ENCODE results near the gene RUNX2.
"Not testable (repeated sequence)": the region's sequence is repeated elsewhere in the genome, so short reads cannot be mapped to it uniquely, and the experiment has no call there.

The RUNX2 gene

DNA sequence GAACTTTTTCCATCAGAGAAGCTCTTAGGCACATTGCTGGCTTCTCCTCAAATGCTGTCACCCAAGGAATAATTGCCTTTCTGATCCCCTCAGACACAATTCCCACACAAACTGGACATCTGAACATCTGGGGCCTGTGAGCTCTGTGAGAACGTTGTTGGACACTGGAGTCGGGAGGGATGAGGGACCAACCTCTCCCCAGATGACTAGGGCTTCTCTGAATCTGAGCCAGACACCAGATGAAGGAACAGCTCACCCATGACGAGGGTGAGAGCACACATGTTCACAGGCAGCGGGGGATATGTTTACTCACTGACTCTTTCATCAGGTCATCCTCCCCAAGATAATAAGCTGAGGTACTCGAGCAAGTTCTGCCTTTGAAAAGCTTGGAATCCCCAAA, 333.5 kb downstream of the RUNX2 start:
- in situ Hi-C loops (cut with MboI; ENCODE audit: low sequenced_read_pairs), result no loop called here

DNA sequence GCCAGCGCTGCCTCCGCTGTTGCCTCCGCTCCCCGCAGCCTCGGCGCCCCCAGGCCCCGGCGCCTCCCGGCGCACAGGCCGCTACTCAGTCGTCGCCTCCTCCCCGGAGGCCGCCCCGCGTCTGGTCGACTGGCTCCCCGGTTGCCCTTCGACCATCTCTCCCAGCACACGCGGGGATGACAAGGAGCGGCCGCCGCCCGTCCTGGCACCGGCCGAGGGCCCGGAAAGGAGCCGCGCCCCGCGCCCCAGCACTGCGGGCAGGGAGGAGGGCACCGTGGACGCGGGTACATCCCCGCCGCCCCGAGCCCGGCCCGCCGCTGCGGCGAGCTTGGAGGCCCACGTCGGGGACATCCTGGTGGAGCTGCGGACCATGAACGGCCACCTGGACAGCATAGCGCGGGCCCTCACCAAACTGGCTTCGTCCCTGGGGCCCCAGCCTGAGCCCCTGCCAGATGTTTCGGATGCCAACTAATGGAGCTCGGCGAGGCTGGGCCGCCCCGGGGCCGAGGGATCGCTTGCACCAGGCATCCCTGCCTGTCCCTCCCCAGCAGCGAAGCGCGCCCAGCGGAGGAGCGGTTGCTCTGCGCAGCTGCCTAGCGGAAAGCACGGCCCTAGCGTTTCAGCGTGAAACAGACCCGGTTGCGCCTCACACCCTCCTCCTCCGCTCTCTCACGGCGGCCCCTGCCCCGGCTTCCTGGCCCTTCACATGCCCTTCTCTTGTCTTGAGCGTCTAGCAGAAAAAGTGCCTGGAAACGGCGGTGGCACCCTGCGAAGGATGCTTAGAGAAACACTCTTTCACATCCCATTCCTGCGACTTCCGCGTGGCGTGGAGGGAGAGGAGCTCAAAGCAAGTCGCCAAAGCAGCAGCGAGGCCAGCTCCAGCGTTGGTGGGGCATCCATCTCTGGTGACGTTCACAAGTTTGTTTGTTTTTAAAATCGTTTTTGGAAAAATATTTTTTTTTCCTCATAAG, 335.4 kb downstream of the RUNX2 start:
- in situ Hi-C loops (cut with MboI; ENCODE audit: low sequenced_read_pairs), result no loop called here

DNA sequence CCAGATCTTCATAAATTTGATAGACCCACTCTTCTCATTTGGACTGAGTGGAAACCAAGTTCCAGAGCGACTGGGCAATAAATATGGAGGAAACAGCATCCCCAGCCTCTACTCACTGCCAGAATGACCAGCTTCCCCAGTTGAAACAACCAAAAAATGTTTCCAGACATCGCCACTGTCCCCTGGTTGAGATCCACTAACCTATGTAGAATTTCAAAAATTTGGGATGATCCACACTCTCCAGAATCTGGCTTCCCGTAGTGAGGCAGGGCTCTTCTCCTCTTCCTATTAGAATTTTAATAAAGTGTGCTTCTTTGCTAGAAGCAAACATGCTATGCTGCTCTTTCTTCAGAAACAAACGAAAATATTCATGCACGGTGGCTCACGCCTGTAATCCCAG, 336.6 kb downstream of the RUNX2 start:
- in situ Hi-C loops (cut with MboI; ENCODE audit: low sequenced_read_pairs), result no loop called here

DNA sequence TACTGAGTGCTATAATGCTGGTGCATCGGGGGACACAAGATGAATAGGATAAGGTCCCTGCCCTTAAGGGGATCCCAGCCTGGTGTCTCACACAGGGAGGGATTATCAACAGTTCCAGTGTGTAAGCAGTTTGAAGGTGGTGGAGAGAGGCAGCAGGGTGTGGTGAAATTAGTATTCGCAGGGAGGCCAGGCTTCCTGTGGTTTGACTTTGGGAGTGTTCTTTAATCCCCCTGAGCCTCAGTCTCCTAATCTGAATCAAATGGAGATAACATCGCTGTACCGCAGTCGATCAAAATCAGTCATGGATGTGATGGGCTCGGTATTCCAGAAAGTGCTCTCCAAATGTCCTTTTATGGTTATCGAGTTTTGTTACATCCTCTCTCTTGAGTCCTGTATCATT, 337.7 kb downstream of the RUNX2 start:
- in situ Hi-C loops (cut with MboI; ENCODE audit: low sequenced_read_pairs), result no loop called here

DNA sequence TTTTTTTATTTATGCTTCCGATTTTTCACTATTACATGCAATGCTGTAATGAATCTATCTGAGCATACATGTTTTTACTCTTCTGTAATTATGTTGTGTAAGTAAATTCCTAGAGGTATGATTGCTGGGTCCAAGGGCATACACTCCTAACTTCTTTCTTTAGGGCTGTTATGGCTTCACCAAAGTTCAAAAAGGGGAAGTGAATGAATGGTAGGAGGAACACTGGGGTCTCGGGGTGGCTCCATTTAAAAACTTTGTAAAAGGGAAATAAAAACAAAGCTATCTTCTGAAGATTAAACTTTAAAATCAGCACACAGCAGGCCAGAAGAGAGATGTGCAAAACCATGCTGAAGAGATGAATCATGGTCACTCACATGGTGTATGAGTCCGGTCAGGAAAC, 338.7 kb downstream of the RUNX2 start:
- in situ Hi-C loops (cut with MboI; ENCODE audit: low sequenced_read_pairs), result no loop called here

DNA sequence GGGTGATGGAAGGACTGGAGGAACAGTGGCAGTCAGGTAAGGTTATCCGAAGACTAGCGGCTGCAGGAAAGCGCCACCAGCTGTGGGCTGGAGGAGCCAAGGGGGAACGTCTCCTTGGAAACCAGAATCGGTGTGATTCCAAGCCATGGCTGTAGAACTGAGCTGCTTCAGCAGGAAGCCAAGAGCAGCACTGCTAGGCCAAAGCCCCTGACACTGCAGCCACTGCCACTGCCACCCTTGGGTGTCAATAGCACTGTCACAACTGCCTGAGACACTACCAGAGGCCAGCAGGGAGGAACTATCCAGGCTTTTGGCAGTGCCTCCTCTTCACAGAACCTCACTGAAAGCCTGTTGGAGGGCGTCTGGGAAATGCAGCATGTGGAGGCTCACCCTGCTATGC, 339.2 kb downstream of the RUNX2 start:
- in situ Hi-C loops (cut with MboI; ENCODE audit: low sequenced_read_pairs), result no loop called here

DNA sequence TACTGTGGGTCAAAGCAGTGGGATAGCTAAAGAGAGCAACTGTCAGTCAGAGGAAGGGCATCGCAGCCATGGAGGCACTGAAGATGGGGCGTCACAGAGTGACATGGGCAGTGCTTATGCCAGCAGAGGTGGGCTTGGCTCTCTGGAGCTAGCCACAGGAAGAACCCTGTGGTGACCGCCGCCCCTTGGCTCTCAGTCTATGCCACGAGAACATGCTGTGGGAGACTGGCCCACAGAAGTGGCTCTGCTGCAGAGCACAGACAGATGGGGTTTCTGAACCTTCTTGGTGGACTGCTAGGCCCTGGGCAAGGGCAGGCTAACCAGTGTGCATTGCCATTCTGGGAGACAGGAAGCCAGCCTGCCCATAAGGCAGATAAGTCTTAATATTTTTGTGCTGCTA, 339.6 kb downstream of the RUNX2 start:
- in situ Hi-C loops (cut with MboI; ENCODE audit: low sequenced_read_pairs), result no loop called here

DNA sequence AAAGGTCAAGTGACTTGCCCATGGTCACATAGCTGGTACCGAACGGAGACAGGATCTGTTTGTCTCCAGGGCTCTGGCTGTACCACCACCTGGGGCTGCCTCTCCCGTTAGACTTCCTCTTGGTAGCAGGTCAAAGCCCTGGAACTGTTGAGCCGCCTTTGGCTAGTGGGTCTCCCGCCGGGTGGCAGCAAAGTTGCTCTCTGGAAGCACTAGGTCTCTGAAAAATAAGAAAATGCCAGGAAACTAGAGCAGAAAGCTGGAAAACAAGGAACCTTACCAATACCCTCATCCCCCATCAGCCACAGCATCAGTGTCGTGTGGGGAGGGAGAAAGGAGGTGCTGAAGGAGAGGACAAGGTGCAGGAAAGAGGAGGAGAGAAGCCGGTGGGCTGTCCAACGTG, 340.6 kb downstream of the RUNX2 start:
- in situ Hi-C loops (cut with MboI; ENCODE audit: low sequenced_read_pairs), result no loop called here

DNA sequence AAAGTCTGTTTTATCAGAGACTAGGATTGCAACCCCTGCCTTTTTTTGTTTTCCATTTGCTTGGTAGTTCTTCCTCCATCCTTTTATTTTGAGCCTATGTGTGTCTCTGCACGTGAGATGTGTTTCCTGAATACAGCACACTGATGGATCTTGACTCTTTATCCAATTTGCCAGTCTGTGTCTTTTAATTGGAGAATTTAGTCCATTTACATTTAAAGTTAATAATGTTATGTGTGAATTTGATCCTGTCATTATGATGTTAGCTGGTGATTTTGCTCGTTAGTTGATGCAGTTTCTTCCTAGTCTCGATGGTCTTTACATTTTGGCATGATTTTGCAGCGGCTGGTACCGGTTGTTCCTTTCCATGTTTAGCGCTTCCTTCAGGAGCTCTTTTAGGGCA, 345.0 kb downstream of the RUNX2 start:
- in situ Hi-C loops (cut with MboI; ENCODE audit: low sequenced_read_pairs), result not testable (repeated sequence)

DNA sequence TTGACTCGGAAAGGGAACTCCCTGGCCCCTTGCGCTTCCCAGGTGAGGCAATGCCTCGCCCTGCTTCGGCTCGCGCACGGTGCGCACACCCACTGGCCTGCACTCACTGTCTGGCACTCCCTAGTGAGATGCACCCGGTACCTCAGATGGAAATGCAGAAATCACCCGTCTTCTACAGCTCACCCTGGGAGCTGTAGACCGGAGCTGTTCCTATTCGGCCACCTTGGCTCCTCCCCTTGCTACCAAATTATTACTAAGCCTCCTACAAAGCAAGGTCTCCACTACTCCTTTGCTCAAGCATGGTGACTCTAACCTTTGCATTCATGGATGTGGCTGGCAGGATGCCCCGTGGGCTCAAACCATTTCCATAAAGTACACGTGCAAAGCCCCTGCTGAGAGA, 347.0 kb downstream of the RUNX2 start:
- in situ Hi-C loops (cut with MboI; ENCODE audit: low sequenced_read_pairs), result not testable (repeated sequence)

DNA sequence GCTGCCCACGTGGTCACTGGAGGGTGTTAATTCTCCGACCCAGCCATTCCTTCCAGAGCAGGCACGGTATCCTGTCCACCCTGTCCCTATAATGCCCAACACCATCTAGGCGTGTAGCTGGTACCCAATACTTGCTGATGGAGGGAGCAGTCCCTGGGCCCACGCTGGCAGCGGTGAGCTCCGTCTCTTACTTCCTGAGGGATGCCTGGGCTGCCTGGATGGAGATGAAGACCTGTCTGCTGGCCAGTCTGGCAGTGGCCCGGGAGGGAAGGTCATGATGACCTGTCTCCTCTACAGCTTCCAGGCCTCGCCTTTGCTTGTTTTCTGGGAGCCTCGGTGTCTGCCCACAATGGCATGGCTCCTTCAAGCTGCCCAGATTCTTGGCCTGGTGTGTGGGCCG, 347.5 kb downstream of the RUNX2 start:
- in situ Hi-C loops (cut with MboI; ENCODE audit: low sequenced_read_pairs), result no loop called here

DNA sequence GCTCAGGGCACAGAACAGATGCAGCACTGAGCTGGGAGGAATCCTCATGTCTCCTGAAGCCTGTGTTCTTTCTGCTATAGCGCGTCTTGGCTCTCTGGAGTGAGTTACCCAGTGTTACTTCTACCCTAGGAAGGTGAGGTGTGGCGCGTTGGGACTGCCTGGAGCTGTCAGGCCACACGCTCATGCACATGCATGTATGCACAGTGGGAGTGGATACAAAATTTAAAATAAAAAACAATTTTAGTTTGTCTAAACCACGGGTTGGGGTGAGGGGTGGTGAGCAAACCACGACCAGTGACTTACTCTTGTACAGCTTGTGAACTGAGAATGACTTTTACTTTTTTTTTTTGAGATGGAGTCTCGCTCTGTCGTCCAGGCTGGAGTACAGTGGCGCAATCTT, 348.2 kb downstream of the RUNX2 start:
- in situ Hi-C loops (cut with MboI; ENCODE audit: low sequenced_read_pairs), result no loop called here

DNA sequence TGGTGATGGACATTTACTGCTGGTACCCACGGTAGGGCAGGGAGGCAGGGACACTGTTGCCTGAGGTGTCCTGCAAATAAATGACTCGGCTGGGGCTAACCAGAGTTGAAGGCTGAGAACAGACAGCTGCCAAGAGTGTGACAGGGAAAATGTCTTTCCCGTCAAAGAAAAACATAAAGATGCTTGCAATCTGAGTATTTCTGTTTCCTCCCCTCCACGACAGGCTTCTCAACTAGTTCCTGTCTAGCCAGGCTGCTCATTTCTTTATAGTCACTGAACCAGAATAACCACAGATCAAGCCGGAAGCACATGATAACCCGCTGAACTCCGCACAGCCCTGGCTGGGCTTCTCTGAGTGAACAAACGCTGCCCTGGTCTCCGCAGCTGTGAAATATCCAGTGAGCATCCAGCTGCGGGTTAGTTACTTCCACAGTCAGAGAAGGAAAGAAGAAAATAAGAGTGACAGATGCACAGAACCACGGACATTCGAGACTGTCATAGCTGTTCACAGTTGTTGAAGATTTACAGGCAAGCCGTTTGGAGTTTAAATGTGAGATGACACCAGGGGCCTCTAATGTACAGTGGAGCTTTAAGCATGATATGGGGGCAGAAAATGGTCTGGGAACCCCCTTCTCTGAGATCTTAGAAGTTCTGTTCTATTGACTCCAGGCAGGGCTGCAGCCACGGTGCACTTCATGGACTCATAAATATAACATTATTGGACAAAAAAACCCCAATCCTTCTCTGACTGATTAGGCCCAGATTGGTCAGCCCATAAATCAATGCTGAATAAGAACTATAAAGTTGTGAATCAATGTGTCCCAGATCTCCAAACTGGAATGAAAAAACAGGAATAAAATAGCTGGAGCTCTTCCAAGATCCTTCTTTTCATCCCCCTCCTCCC, 349.5 kb downstream of the RUNX2 start:
- in situ Hi-C loops (cut with MboI; ENCODE audit: low sequenced_read_pairs), result no loop called here

DNA sequence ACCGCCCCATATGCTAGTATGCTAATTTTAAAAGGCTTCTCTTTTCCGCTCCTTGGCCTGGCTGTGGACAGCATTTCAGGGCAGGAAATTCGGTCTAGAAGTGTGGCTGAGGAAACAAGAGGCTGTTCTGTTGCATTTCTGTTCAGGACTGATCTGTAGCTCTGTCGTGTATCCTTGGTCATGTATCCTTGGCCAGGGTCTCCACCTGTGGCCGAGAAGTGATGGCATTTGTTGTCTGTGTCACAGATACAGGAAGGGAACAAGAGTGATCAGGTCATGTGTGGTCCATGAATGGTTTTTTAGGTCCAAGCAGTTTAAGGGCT, 350.1 kb downstream of the RUNX2 start:
- in situ Hi-C loops (cut with MboI; ENCODE audit: low sequenced_read_pairs), result no loop called here

DNA sequence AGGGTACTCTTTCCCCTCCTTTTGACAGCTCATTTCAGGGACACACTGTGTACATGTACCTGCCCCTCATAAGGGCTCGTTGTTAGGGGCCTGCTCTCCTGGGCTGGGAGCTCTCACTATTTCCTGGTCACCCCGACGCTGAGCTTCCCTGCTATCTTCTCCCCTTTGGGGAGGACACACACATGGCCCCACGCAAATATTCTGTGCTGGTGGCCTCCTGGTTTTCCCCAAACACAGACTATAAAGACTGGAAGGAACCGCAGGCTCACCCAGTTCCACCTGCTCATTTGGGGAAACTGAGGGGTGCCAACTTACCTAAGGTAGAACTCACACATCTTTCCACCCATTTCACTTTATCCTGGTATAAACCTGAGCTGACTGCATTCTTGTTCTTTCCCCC, 351.0 kb downstream of the RUNX2 start:
- in situ Hi-C loops (cut with MboI; ENCODE audit: low sequenced_read_pairs), result no loop called here

DNA sequence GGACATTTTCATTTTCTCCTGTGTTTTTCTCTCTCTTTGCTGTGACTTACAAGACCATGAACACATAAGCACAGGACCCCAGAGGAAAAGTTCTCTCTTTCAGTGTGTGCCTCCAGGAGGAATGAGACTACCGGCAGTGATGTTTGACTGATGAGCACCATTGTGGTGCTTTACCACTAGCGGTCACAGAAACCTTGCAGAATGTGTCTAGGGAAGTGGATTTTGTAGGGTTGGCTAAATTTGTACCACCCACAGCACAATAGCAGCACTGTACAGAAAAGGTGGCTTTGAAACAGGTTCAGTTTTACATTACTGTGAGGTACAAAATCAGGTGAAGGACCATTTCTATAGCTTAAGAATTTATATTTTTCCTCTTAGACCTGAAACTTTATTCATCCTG, 351.5 kb downstream of the RUNX2 start:
- in situ Hi-C loops (cut with MboI; ENCODE audit: low sequenced_read_pairs), result no loop called here

DNA sequence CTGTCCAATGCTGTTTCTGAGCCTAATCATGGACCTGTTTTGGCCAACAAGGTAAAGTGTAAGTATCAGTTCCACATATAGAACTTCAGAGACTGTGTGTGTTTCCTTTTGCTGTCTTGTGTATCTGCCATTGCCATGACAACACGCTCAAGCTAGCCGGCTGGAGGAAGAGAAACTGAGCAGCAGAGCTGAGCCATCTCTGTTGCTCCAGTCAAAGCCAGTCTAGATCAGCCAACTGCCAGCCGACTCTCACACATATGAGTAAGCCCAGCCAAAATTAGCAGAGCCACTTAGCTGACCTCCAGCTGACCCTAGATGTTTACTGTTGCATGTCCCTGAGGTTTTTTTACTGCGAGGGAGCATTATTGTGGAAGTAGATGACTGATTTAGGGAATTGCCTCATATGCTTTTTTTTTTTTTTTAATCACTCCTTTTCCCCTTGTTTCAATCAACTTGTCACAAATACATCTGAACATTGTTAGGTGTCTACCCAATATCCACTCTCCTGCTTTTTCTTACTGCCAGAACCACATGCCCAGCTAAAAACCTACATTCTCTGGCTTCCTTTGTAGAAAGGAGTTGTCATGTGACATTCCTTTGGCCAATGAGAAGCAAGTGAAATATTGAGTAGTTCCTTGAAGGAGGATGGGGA, 353.9 kb downstream of the RUNX2 start:
- in situ Hi-C loops (cut with MboI; ENCODE audit: low sequenced_read_pairs), result no loop called here

DNA sequence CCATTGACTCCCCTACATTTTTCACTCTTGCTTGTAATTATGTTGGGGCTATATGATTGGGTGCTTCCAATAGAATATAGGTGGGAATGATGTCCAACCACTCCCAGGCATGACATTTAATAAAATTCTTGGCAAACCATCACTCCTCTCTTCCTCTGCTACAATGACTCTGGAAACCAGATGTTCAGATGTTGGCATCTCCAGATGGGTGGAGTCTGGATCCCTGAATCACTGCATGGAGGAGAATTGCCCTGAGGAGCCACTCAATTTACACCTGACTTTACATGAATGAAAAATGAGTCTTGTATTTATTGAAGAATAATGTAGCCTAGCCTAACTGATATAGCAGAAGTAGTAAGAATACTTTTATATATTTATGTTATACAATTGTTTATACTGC, 356.3 kb downstream of the RUNX2 start:
- in situ Hi-C loops (cut with MboI; ENCODE audit: low sequenced_read_pairs), result no loop called here

DNA sequence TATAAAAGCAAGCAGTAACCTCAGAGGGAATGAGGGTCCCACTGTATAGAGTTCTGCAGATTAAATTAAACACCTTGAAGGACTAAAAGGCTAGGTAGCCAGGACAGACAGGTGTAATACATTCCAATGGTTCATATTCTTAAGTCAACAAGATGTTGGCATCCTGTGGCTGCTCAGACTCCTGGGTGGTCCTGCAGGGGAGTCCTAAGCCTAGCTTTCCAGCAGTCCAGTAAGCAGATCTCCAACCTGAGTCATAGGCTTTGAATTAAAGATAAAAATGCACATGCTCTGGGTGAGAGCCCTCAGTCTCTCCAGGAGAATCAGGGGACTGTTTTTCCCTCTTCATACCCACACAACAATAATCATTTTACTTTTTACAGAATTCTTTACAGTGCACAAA, 356.9 kb downstream of the RUNX2 start:
- in situ Hi-C loops (cut with MboI; ENCODE audit: low sequenced_read_pairs), result no loop called here

DNA sequence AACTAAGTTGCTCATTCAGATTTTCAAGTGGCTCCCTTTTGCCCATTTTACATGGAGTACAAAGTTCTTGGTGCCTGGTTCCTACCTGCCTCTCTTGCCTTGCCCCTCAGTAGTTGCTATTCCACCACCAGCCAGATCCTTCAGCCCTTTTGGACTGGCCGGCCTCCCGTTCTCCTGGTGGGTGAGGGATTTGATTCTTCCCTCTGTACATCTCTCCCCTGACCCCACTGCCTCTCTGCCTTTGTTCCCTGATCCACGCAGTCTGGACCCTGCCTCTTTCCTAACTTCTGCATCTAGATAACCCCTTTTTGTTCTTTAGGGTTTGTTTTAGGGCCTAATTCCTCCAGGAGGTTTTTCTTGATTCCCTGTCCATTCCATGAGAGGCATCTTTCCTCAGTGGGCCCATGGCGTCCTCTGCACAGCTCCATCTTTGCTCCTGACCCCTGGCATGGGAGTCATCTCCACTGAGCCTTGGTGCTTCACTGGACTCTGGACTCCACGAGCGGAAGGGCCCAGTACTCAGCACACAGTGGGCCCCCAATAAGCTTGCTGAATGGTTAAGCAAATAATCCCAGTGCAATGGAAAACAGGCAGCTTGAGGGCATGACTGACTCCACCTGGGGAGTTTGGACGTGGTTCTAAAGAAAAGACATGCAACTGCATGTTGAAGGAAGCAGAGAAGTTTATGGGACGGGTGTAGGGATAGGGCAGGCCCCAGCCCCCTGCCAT, 358.9 kb downstream of the RUNX2 start:
- in situ Hi-C loops (cut with MboI; ENCODE audit: low sequenced_read_pairs), result no loop called here

DNA sequence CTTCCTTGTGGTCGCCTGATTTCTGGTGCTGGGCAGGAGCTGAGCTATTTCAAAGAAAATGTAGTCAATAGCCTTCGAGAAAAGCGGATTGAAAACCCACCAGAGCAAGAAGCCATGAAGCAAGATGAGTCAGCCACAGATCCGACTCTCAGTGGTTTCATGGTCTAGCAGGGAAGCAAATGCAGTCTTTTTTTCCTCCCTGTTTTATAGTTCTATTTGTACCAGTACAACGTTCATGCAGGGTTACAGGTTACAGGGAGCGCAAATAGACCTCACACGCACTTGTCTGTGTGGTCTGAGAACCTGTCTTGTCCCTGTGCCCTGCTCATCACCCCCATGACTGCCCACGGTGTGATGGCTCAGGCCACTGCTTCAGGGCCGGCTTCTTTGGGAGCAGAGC, 359.4 kb downstream of the RUNX2 start:
- in situ Hi-C loops (cut with MboI; ENCODE audit: low sequenced_read_pairs), result no loop called here

Measured in HL-60/S4 treated with retinoic acid at 250 ng/mL for 4 days and 3 days (cell line).